Stimulated activated CD8-positive, alpha-beta memory T cell treated with anti-CD3 and anti-CD28 coated beads, Interleukin-7, amount 100 ng/mL, for 24 hours (primary cell): ENCODE results near the gene VPS37B.
"Not testable (repeated sequence)": the region's sequence is repeated elsewhere in the genome, so short reads cannot be mapped to it uniquely, and the experiment has no call there.

Experiments
- DNase-seq: peaks from one replicate; pipeline ENCODE4 v3.0.0-alpha.2; 2020; ENCODE audit warnings: low read depth

Gene VPS37B

GRCh38 chr12:122908915-122909314 lies 13.0 kb upstream of the VPS37B start:
- DNase-seq = no peak

- DNase-seq = not testable (repeated sequence)
These were observed 9.3 kb upstream of the VPS37B start for GRCh38 chr12:122905258-122905657.

GRCh38 chr12:122903693-122904034 lies 7.7 kb upstream of the VPS37B start:
- DNase-seq = no peak

- no peak for DNase-seq
These were observed 7.1 kb upstream of the VPS37B start for GRCh38 chr12:122902854-122903692.

GRCh38 chr12:122899887-122900286 lies 4.0 kb upstream of the VPS37B start:
- no peak for DNase-seq

- no peak for DNase-seq
These were observed 738 bp upstream of the VPS37B start for GRCh38 chr12:122896662-122897061.

- no peak for DNase-seq
These were observed 612 bp downstream of the VPS37B start for GRCh38 chr12:122895320-122895703.

GRCh38 chr12:122894193-122895121 lies 1.5 kb downstream of the VPS37B start:
- DNase-seq = no peak

GRCh38 chr12:122893208-122894153 lies 2.4 kb downstream of the VPS37B start:
- no peak for DNase-seq

GRCh38 chr12:122892724-122893123 lies 3.2 kb downstream of the VPS37B start:
- not testable (repeated sequence) for DNase-seq

GRCh38 chr12:122891661-122892525 lies 4.0 kb downstream of the VPS37B start:
- no peak for DNase-seq

- DNase-seq = no peak
These were observed 6.0 kb downstream of the VPS37B start for GRCh38 chr12:122889761-122890520.

GRCh38 chr12:122888232-122888752 lies 7.6 kb downstream of the VPS37B start:
- no peak for DNase-seq

- DNase-seq = no peak
These were observed 8.1 kb downstream of the VPS37B start for GRCh38 chr12:122887819-122888212.

- DNase-seq = no peak
These were observed 8.8 kb downstream of the VPS37B start for GRCh38 chr12:122886851-122887818.

- no peak for DNase-seq
These were observed 9.8 kb downstream of the VPS37B start for GRCh38 chr12:122886161-122886560.

GRCh38 chr12:122884860-122885259 lies 11.1 kb downstream of the VPS37B start:
- DNase-seq = no peak

GRCh38 chr12:122884091-122884826 lies 11.7 kb downstream of the VPS37B start:
- DNase-seq = no peak
